ENCODE data around the gene FBXL14. TPM values are rescaled to one million over a fixed set of nuclear protein-coding genes. Genes with fewer than 3 reads are reported as not detected.

The FBXL14 gene
- total RNA-seq, 1 donor from 2014 or later: 37.7 TPM

GRCh38 chr12:1576410-1577241 is 17.8 kb downstream of the FBXL14 start:
- Mint-ChIP-seq H3K27ac (peak overlapping the region; percentile 36), H3K4me1 (ENCODE audit: low read depth) (peaks cover 36% of the 10 kb centered on the region), H3K27me3 (peaks cover 53% of the 10 kb centered on the region)

GRCh38 chr12:1575408-1576401 is 18.7 kb downstream of the FBXL14 start:
- Mint-ChIP-seq H3K36me3 (ENCODE audit: insufficient read depth) (peaks cover 2% of the 10 kb centered on the region), H3K9me3 (ENCODE audit: low read depth) (no peaks in the 10 kb centered on the region), H3K4me3 (ENCODE audit: low read depth) (no peak overlapping the region), H3K4me1 (ENCODE audit: low read depth) (peaks cover 34% of the 10 kb centered on the region), H3K27ac (peak overlapping the region; percentile 8), H3K27me3 (peaks cover 50% of the 10 kb centered on the region)
- no peak for DNase-seq (ENCODE audit: low spot score, unreplicated experiment)
- TF ChIP-seq CTCF (IDR thresholded peaks at IDR 0.05; ENCODE audit: unreplicated experiment): no peak

More at GRCh38 chr12:1576410-1577241, 17.8 kb downstream of the FBXL14 start:
- TF ChIP-seq CTCF (IDR thresholded peaks at IDR 0.05; ENCODE audit: unreplicated experiment): no peak
- Mint-ChIP-seq H3K4me3 (ENCODE audit: low read depth) (peak overlapping the region; percentile 19), H3K36me3 (ENCODE audit: insufficient read depth) (peaks cover 2% of the 10 kb centered on the region), H3K9me3 (ENCODE audit: low read depth) (no peaks in the 10 kb centered on the region)
- DNase-seq (ENCODE audit: low spot score, unreplicated experiment): no peak

- no peak overlapping the region for H3K4me3 Mint-ChIP-seq (ENCODE audit: low read depth)
- peaks cover 48% of the 10 kb centered on the region for H3K27me3 Mint-ChIP-seq
- no peaks in the 10 kb centered on the region for H3K9me3 Mint-ChIP-seq (ENCODE audit: low read depth)
- no peak overlapping the region for H3K27ac Mint-ChIP-seq
- no peak for TF ChIP-seq CTCF (IDR thresholded peaks at IDR 0.05; ENCODE audit: unreplicated experiment)
- H3K36me3 Mint-ChIP-seq (ENCODE audit: insufficient read depth): peaks cover 2% of the 10 kb centered on the region
- DNase-seq (ENCODE audit: low spot score, unreplicated experiment): no peak
- H3K4me1 Mint-ChIP-seq (ENCODE audit: low read depth): peaks cover 27% of the 10 kb centered on the region
Observed at GRCh38 chr12:1574865-1575259, 19.5 kb downstream of the FBXL14 start.

GRCh38 chr12:1573960-1574864 is 20.2 kb downstream of the FBXL14 start:
- peaks cover 26% of the 10 kb centered on the region for H3K4me1 Mint-ChIP-seq (ENCODE audit: low read depth)
- H3K4me3 Mint-ChIP-seq (ENCODE audit: low read depth): no peak overlapping the region

More at GRCh38 chr12:1573960-1574864, 20.2 kb downstream of the FBXL14 start:
- TF ChIP-seq CTCF (IDR thresholded peaks at IDR 0.05; ENCODE audit: unreplicated experiment): no peak
- Mint-ChIP-seq H3K27me3 (peaks cover 47% of the 10 kb centered on the region), H3K27ac (peak overlapping the region; percentile 18), H3K9me3 (ENCODE audit: low read depth) (no peaks in the 10 kb centered on the region), H3K36me3 (ENCODE audit: insufficient read depth) (peaks cover 2% of the 10 kb centered on the region)
- DNase-seq (ENCODE audit: low spot score, unreplicated experiment): no peak
